K562 (cell line): ENCODE data around the gene WDR93. TPM values are rescaled to one million over a fixed set of nuclear protein-coding genes. Genes with fewer than 3 reads are reported as not detected.

Experiments used
- ATAC-seq: fragments of 200-7000 bp; cut with Tn5 transposase; 3 replicates; pipeline ENCODE4 v1.9.1; 2020; ENCODE audit warnings: moderate library complexity
- BruUV-seq: library from RNA; stranded (reverse); fragments of 400-500 nt; replicated peaks from 2 replicates; lab custom pipeline; 2021; lab: Mats Ljungman, UMichigan
- CTCF ChIA-PET: fragments of 300-600 bp; formaldehyde crosslinking; extraction: SDS; loops from one replicate; lab custom pipeline; 2021; ENCODE audit warnings: low intra/inter-chr PET ratio; lab: Yijun Ruan, JAX
- POLR2A ChIA-PET: fragments of 300-600, 350-650 bp; sonication (Branson Sonifier 250); formaldehyde crosslinking; extraction: SDS; loops from one replicate; lab custom pipeline; 2021; ENCODE audit warnings: antibody characterized with exemption, inconsistent platforms; lab: Yijun Ruan, JAX
- DNase-seq, 4 experiments: peaks; one replicate each; pipeline versions ENCODE4 v3.0.0 to v3.0.0-alpha.2; 2011 to 2018; ENCODE audit warnings: low spot score in 3 of 4, mixed read lengths in 3 of 4; ENCODE audit errors: extremely low read depth in 1 of 4
- FAIRE-seq: peaks from 2 replicates; lab custom pipeline; 2011; peaks lifted over from hg19 to GRCh38; lab: Jason Lieb, UNC
- H2AFZ ChIP-seq: 2 replicates; pipeline ENCODE4 v1.6.0; 2011; ENCODE audit warnings: low read depth, low read length, control low read depth, inconsistent platforms
- H3K27ac ChIP-seq: fragments of 200-600 bp; 3 replicates; pipeline ENCODE4 v1.8.0; 2011; ENCODE audit warnings: low read depth, mild to moderate bottlenecking, control low read depth, inconsistent platforms, low read length, moderate library complexity, mixed read lengths; ENCODE audit errors: extremely low read depth
- H3K27me3 ChIP-seq, 2 experiments: fragments of 300-600 bp in 1 of 2; 2 replicates in 1 of 2; 3 replicates in 1 of 2; pipeline versions ENCODE4 v1.6.0 to v1.8.0; 2011; ENCODE audit warnings: inconsistent platforms in 2 of 2, low read length in 2 of 2, mild to moderate bottlenecking in 1 of 2, mixed read lengths in 1 of 2, moderate library complexity in 1 of 2; ENCODE audit not compliant: control insufficient read depth in 2 of 2, insufficient read depth in 2 of 2
- H3K36me3 ChIP-seq: fragments of 300-600 bp; 3 replicates; pipeline ENCODE4 v1.8.0; 2011; ENCODE audit warnings: mild to moderate bottlenecking, low read length, inconsistent platforms; ENCODE audit not compliant: control insufficient read depth, insufficient read depth
- H3K4me1 ChIP-seq, 2 experiments: fragments of 200-600 bp in 1 of 2; replicated peaks in 1 of 2; 2 replicates in 1 of 2; 3 replicates in 1 of 2; pipeline versions ENCODE4 v1.5.1 to v1.8.0; 2011; ENCODE audit warnings: inconsistent platforms in 2 of 2, low read length in 2 of 2, mild to moderate bottlenecking in 1 of 2, mixed read lengths in 1 of 2, moderate library complexity in 1 of 2; ENCODE audit not compliant: control insufficient read depth in 2 of 2, insufficient read depth in 2 of 2
- H3K4me2 ChIP-seq: 2 replicates; pipeline ENCODE4 v1.6.1; 2011; ENCODE audit warnings: low read length, control low read depth, inconsistent platforms, mixed read lengths; ENCODE audit not compliant: insufficient read depth
- H3K4me3 ChIP-seq: fragments of 200-600 bp; sonication (generic), shearing (Covaris generic); 2 replicates; pipeline ENCODE4 v1.5.1; 2016; ENCODE audit warnings: control low read depth, inconsistent platforms
- H3K79me2 ChIP-seq: fragments of 200-600 bp; 3 replicates; pipeline ENCODE4 v1.8.0; 2011; ENCODE audit warnings: low read length, inconsistent platforms; ENCODE audit not compliant: control insufficient read depth, insufficient read depth
- H3K9ac ChIP-seq, 2 experiments: 2 replicates each; pipeline versions ENCODE4 v1.6.0 to v1.6.1; 2011; ENCODE audit warnings: low read depth in 2 of 2, low read length in 2 of 2, control low read depth in 1 of 2, inconsistent platforms in 1 of 2, mild to moderate bottlenecking in 1 of 2, mixed read lengths in 1 of 2; ENCODE audit not compliant: insufficient read depth in 1 of 2
- H3K9me1 ChIP-seq: one replicate; pipeline ENCODE4 v1.6.0; 2011; ENCODE audit warnings: inconsistent platforms, mild to moderate bottlenecking, low read length, moderate library complexity; ENCODE audit not compliant: control insufficient read depth, insufficient read depth
- H3K9me3 ChIP-seq: replicated peaks from 2 replicates; pipeline ENCODE4 v1.5.1; 2011; ENCODE audit warnings: low read depth, low read length, inconsistent platforms; ENCODE audit not compliant: control insufficient read depth, insufficient read depth
- H4K20me1 ChIP-seq: replicated peaks from 2 replicates; pipeline ENCODE4 v1.6.1; 2011; ENCODE audit warnings: low read length, inconsistent platforms, mixed read lengths; ENCODE audit not compliant: control insufficient read depth, insufficient read depth
- MAFF ChIP-seq: IDR thresholded peaks from 2 replicates; pipeline ENCODE4 v1.6.1; 2012; ENCODE audit warnings: low read length, improper control_type of control experiment
- POU5F1 ChIP-seq: fragments of 150-350 bp; IDR thresholded peaks from 2 replicates; pipeline ENCODE4 v1.6.1; 2014; ENCODE audit warnings: borderline replicate concordance, low read length, low read depth, mild to moderate bottlenecking; ENCODE audit not compliant: partially characterized antibody
- PTBP1 ChIP-seq: fragments of 200-400 bp; formaldehyde crosslinking; IDR thresholded peaks from 2 replicates; pipeline ENCODE4 v1.6.1; 2017; ENCODE audit warnings: low read depth, low read length
- WHSC1 ChIP-seq: IDR thresholded peaks from one replicate; pipeline ENCODE4 v1.6.1; 2012; ENCODE audit warnings: low read length, control low read depth, inconsistent platforms
- ZNF668 ChIP-seq: fragments of 250-450 bp; sonication (Bioruptor Pico); IDR thresholded peaks from 2 replicates; pipeline ENCODE4 v1.8.0; 2022; ENCODE audit warnings: mild to moderate bottlenecking, inconsistent platforms
- WGBS: fragments of 100-300 bp; shearing (Covaris generic); methylation state at CpG from one replicate; pipeline ENCODE4 v1.1.6; 2016; ENCODE audit warnings: low coverage, mixed read lengths; ENCODE audit not compliant: insufficient coverage; ENCODE audit errors: missing lambda C conversion rate; 5-methylcytosine and 5-hydroxymethylcytosine counted together
- in situ Hi-C: fragments of 300-500 bp; cut with MboI; formaldehyde crosslinking; loops from 4 replicates; pipeline ENCODE4 v1.15.0; 2018; ENCODE audit warnings: inconsistent platforms, mixed read lengths
- intact Hi-C: fragments of 100-400 bp; cut with micrococcal nuclease; formaldehyde crosslinking; loops from 2 replicates; pipeline ENCODE4 v1.14.2; 2022
- polyA plus RNA-seq, 8 experiments: library from polyadenylated mRNA; depleted of rRNA in 4 of 8; stranded (reverse) in 5 of 8; unstranded in 3 of 8; fragments of >200 nt; fragmentation: Nextera tagmentation in 2 of 8; fragmentation: Illumina TruSeq in 1 of 8; extraction: Ambion mirVana in 2 of 8; extraction: Trizol in 1 of 8; gene quantifications; 2 replicates each; pipeline versions ENCODE4 v1.2.1 to v1.2.3, GENCODE V29; 2011 to 2014; ENCODE audit warnings: inconsistent platforms in 1 of 8, missing spikeins in 1 of 8
- total RNA-seq, 7 experiments: library from RNA; depleted of rRNA in 6 of 7; stranded (reverse); fragments of >200 nt in 6 of 7; fragmentation: Illumina TruSeq in 2 of 7; extraction: Trizol in 2 of 7; gene quantifications; 2 replicates each; pipeline versions ENCODE4 v1.2.1 to v1.2.3, GENCODE V29; 2011 to 2021; ENCODE audit warnings: low replicate concordance in 1 of 7
- TF ChIP-seq, protein P1 (sequence below): fragments of 250-450 bp; sonication (Bioruptor Pico); IDR thresholded peaks from 2 replicates; pipeline ENCODE4 v1.4.0; 2020; ENCODE audit warnings: borderline replicate concordance
- TF ChIP-seq, protein P2 (sequence below), 2 experiments: fragments of 450-650 bp in 1 of 2; sonication (generic) in 1 of 2; formaldehyde crosslinking; conservative IDR thresholded peaks; 2 replicates each; pipeline versions ENCODE4 v1.4.0 to v1.8.1; 2020 to 2022; ENCODE audit warnings: mild to moderate bottlenecking in 1 of 2, missing genetic modification reagents in 1 of 2
- TF ChIP-seq, protein P3 (sequence below): fragments of 150-350 bp; IDR thresholded peaks from 2 replicates; pipeline ENCODE4 v1.6.1; 2014; ENCODE audit warnings: low read depth, mild to moderate bottlenecking, low read length, borderline replicate concordance

WDR93 gene
- total and polyA plus RNA-seq, 9 of the 15 experiments (the other 6 are each of a cell fraction or from before 2014, with no cell fraction given), result not detected

DNA sequence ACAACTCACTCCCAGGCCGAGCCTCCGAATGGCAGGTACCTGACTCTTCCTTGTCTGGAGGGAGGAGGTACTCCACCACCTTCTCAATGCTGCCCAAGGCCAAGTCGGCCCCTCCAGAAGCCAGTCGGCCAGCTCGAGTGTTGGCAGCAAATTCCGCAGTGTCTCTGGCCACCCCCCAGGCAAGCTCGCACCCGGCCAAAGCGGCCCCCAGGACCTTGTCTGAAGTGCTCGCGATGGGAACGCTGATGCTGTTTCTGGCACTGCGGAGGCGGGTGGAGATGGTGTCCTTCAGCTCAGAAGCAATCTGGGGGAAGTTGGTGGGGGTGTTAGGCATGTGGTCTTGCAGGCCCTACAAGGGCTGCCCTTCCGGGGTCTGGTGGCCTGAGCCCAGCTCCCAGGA is 20.7 kb upstream of the WDR93 start:
- 4% methylated on average over 14 of the region's 15 CpGs for WGBS
- in situ Hi-C loops (no loop called here), intact Hi-C loops (no loop called here)
- no peak overlapping the region for H3K4me2 ChIP-seq
- H3K9me3 ChIP-seq, result no peaks in the 10 kb centered on the region
- ChIA-PET POLR2A (interaction anchor here (0.7 to 1.1 kb wide), 2 partner anchors 9 to 417 kb away, joined by 3 to 4 read pairs; no protein-coding TSS in a partner anchor), CTCF (no interaction called here)
- H3K79me2 ChIP-seq, result no peaks in the 10 kb centered on the region
- no peak overlapping the region for H3K27ac ChIP-seq
- TF ChIP-seq MAFF, result no peak
- TF ChIP-seq, protein P1, sequence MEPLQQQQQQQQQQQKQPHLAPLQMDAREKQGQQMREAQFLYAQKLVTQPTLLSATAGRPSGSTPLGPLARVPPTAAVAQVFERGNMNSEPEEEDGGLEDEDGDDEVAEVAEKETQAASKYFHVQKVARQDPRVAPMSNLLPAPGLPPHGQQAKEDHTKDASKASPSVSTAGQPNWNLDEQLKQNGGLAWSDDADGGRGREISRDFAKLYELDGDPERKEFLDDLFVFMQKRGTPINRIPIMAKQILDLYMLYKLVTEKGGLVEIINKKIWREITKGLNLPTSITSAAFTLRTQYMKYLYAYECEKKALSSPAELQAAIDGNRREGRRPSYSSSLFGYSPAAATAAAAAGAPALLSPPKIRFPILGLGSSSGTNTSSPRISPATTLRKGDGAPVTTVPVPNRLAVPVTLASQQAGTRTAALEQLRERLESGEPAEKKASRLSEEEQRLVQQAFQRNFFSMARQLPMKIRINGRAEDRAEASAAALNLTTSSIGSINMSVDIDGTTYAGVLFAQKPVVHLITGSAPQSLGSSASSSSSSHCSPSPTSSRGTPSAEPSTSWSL, result no peak
- no peak for ATAC-seq
- no peak overlapping the region for H3K4me3 ChIP-seq
- no TSS peak for BruUV-seq
- H3K9ac ChIP-seq, result no peak overlapping the region
- H3K27me3 ChIP-seq, result peaks cover 15 to 75% of the 10 kb centered on the region in 2 experiments
- peaks cover 2% of the 10 kb centered on the region; the same call in 1 of the 2 replicates for H4K20me1 ChIP-seq
- no peak for FAIRE-seq
- no peak for DNase-seq
- no peaks in the 10 kb centered on the region for H3K36me3 ChIP-seq
- no peak overlapping the region for H2AFZ ChIP-seq
- H3K4me1 ChIP-seq, result peaks cover 0 to 26% of the 10 kb centered on the region in 2 experiments; a peak in 3 of 5 replicates
- no peaks in the 10 kb centered on the region for H3K9me1 ChIP-seq

DNA sequence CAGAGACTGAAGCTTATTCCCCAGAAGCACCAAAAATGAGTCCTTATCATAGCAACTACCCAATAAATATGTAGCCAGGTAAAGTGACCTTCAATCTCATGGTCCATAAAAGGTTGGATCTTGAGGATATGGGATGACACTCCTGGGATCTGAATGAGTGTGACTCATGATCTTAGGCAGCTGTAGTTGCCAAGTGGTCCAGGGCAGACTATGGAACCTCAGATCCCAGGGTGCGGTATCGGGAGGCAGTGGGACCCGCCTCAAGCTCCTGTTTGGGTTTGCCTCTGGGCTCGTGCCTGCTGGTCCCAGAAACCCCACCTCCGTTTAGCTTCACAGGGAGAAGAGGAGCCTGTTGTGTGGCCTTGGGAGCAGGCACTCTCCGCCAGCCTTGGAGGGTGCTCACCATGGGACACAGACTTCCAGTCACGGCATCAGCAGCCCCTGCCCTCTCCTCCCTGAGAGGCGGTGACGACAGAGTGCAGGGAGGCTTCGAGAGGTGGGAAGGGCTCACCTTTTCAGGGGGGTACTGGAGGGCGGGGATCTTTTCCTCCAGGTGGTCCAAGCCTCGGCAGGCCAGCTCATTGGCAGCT is 19.5 kb upstream of the WDR93 start:
- Histone ChIP-seq H3K9me1 (no peaks in the 10 kb centered on the region), H4K20me1 (peaks cover 2% of the 10 kb centered on the region; the same call in 1 of the 2 replicates), H2AFZ (no peak overlapping the region), H3K4me2 (no peak overlapping the region), H3K27ac (no peak overlapping the region), H3K27me3 (peaks cover 14 to 69% of the 10 kb centered on the region in 2 experiments), H3K36me3 (no peaks in the 10 kb centered on the region), H3K4me3 (no peak overlapping the region), H3K9me3 (no peaks in the 10 kb centered on the region), H3K4me1 (peaks cover 0 to 18% of the 10 kb centered on the region in 2 experiments; a peak in 3 of 5 replicates), H3K79me2 (no peaks in the 10 kb centered on the region), H3K9ac (peak overlapping the region in 1 of 2 experiments; percentile 55; a peak in 1 of 4 replicates)
- ATAC-seq (no peak), FAIRE-seq (no peak), DNase-seq (no peak)
- CTCF ChIA-PET, result interaction anchor here (0.6 kb wide), 1 partner anchor 213 kb away, joined by 4 read pairs; no protein-coding TSS in a partner anchor
- no TSS peak for BruUV-seq
- POLR2A ChIA-PET, result interaction anchor here (0.6 kb wide), 1 partner anchor 70 kb away, joined by 3 read pairs; no protein-coding TSS in a partner anchor
- in situ Hi-C loops, result no loop called here
- 4% methylated on average over 5 of the region's 12 CpGs for WGBS
- intact Hi-C loops, result no loop called here
- TF ChIP-seq, protein P2, sequence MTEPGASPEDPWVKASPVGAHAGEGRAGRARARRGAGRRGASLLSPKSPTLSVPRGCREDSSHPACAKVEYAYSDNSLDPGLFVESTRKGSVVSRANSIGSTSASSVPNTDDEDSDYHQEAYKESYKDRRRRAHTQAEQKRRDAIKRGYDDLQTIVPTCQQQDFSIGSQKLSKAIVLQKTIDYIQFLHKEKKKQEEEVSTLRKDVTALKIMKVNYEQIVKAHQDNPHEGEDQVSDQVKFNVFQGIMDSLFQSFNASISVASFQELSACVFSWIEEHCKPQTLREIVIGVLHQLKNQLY (CRISPR knock-in tag; conservative IDR thresholded peaks at IDR 0.05), result no peak
- no peak for TF ChIP-seq PTBP1
- TF ChIP-seq WHSC1, result no peak
- TF ChIP-seq, protein P3, sequence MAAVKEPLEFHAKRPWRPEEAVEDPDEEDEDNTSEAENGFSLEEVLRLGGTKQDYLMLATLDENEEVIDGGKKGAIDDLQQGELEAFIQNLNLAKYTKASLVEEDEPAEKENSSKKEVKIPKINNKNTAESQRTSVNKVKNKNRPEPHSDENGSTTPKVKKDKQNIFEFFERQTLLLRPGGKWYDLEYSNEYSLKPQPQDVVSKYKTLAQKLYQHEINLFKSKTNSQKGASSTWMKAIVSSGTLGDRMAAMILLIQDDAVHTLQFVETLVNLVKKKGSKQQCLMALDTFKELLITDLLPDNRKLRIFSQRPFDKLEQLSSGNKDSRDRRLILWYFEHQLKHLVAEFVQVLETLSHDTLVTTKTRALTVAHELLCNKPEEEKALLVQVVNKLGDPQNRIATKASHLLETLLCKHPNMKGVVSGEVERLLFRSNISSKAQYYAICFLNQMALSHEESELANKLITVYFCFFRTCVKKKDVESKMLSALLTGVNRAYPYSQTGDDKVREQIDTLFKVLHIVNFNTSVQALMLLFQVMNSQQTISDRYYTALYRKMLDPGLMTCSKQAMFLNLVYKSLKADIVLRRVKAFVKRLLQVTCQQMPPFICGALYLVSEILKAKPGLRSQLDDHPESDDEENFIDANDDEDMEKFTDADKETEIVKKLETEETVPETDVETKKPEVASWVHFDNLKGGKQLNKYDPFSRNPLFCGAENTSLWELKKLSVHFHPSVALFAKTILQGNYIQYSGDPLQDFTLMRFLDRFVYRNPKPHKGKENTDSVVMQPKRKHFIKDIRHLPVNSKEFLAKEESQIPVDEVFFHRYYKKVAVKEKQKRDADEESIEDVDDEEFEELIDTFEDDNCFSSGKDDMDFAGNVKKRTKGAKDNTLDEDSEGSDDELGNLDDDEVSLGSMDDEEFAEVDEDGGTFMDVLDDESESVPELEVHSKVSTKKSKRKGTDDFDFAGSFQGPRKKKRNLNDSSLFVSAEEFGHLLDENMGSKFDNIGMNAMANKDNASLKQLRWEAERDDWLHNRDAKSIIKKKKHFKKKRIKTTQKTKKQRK, result no peak
- TF ChIP-seq POU5F1, result no peak
- TF ChIP-seq ZNF668 (CRISPR knock-in tag), result no peak
